Lung (tissue), 12 donors: ENCODE data around the gene CUL7. TPM values are rescaled to one million over a fixed set of nuclear protein-coding genes. Genes with fewer than 3 reads are reported as not detected.

Experiments
- ATAC-seq: fragments of 200-7000 bp; cut with Tn5 transposase; one replicate; pipeline ENCODE4 v1.9.1; 2020; ENCODE audit warnings: moderate number of reproducible peaks; ENCODE audit not compliant: insufficient read depth, low FRiP score
- DNase-seq, 3 donors: peaks; one replicate each; pipeline ENCODE4 v3.0.0-alpha.2; 2013 to 2017
- H3K27ac ChIP-seq, 2 donors: one replicate each; pipeline ENCODE4 v1.5.1; 2013; ENCODE audit warnings: mild to moderate bottlenecking in 2 of 2, moderate library complexity in 2 of 2, control low read depth in 1 of 2, inconsistent platforms in 1 of 2, low read depth in 1 of 2, low read length in 1 of 2
- H3K27me3 ChIP-seq, 3 donors: one replicate each; pipeline ENCODE4 v1.5.1; 2013; ENCODE audit warnings: low read length in 2 of 3; ENCODE audit not compliant: control insufficient read depth in 3 of 3, insufficient read depth in 3 of 3
- H3K36me3 ChIP-seq, 4 donors: one replicate each; pipeline ENCODE4 v1.5.1; 2013; ENCODE audit warnings: low read length in 4 of 4, mild to moderate bottlenecking in 1 of 4, moderate library complexity in 1 of 4; ENCODE audit not compliant: control insufficient read depth in 4 of 4, insufficient read depth in 4 of 4
- H3K4me1 ChIP-seq, 5 donors: one replicate each; pipeline ENCODE4 v1.5.1; 2013; ENCODE audit warnings: low read length in 5 of 5, mild to moderate bottlenecking in 2 of 5, moderate library complexity in 1 of 5; ENCODE audit not compliant: control insufficient read depth in 5 of 5, insufficient read depth in 5 of 5
- H3K4me3 ChIP-seq: one replicate; pipeline ENCODE4 v1.5.1; 2013; ENCODE audit warnings: mild to moderate bottlenecking, control low read depth, moderate library complexity
- H3K9ac ChIP-seq, 2 donors: one replicate each; pipeline ENCODE4 v1.5.1; 2013; ENCODE audit warnings: low read length in 2 of 2, control low read depth in 1 of 2; ENCODE audit not compliant: insufficient read depth in 1 of 2
- H3K9me3 ChIP-seq, 4 donors: one replicate each; pipeline ENCODE4 v1.5.1; 2013; ENCODE audit warnings: low read length in 3 of 4, mild to moderate bottlenecking in 1 of 4, moderate library complexity in 1 of 4; ENCODE audit not compliant: control insufficient read depth in 4 of 4, insufficient read depth in 3 of 4
- WGBS, 2 donors: extraction: QIAGEN DNeasy Blood & Tissue Kit; methylation state at CpG; one replicate each; pipeline ENCODE4 v1.1.7; 2013; 5-methylcytosine and 5-hydroxymethylcytosine counted together
- polyA plus RNA-seq, 2 donors: library from polyadenylated mRNA; stranded (reverse); fragments of 200-250 nt; gene quantifications; one replicate each; pipeline ENCODE4 v1.2.1, GENCODE V29; 2013
- total RNA-seq, 2 donors: library from RNA; depleted of rRNA in 1 of 2; stranded (reverse); fragments of >200 nt in 1 of 2; gene quantifications; one replicate each; pipeline ENCODE4 v1.2.1, GENCODE V29; 2014 to 2021
- TF ChIP-seq, protein P1 (sequence below): IDR thresholded peaks from 2 replicates; pipeline ENCODE4 v1.5.1; 2012; ENCODE audit warnings: mild to moderate bottlenecking; ENCODE audit errors: control extremely low read depth, extremely low read depth
- donor health status: control.
- donor health status: control.
- donor health status: Bipolar disorder and iron deficiency.
- donor health status: healthy.
- donor health status: DM: yes; HTN: yes; CAD: no.

CUL7 gene
- total and polyA plus RNA-seq, 4 donors, result 8.2 to 23.6 (median 15.2) TPM

GRCh38 chr6:43052225-43052841, 1.3 kb downstream of the CUL7 start:
- ATAC-seq (no peak), DNase-seq (no peak)
- TF ChIP-seq, protein P1, sequence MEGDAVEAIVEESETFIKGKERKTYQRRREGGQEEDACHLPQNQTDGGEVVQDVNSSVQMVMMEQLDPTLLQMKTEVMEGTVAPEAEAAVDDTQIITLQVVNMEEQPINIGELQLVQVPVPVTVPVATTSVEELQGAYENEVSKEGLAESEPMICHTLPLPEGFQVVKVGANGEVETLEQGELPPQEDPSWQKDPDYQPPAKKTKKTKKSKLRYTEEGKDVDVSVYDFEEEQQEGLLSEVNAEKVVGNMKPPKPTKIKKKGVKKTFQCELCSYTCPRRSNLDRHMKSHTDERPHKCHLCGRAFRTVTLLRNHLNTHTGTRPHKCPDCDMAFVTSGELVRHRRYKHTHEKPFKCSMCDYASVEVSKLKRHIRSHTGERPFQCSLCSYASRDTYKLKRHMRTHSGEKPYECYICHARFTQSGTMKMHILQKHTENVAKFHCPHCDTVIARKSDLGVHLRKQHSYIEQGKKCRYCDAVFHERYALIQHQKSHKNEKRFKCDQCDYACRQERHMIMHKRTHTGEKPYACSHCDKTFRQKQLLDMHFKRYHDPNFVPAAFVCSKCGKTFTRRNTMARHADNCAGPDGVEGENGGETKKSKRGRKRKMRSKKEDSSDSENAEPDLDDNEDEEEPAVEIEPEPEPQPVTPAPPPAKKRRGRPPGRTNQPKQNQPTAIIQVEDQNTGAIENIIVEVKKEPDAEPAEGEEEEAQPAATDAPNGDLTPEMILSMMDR, result no peak
- Histone ChIP-seq H3K9ac (peak overlapping the region; percentile 66 to 87), H3K4me1 (peaks cover 0 to 31% (median 7%) of the 10 kb centered on the region in 5 donors), H3K4me3 (no peak overlapping the region), H3K27ac (peak overlapping the region in 1 of 2 donors; percentile 43), H3K9me3 (no peaks in the 10 kb centered on the region), H3K36me3 (peaks cover 0 to 39% (median 27%) of the 10 kb centered on the region in 4 donors), H3K27me3 (no peaks in the 10 kb centered on the region)
- WGBS, 2 donors, result 85 to 90% methylated on average over 19 of the region's 19 CpGs

- peaks cover 0 to 31% (median 7%) of the 10 kb centered on the region in 5 donors for H3K4me1 ChIP-seq
- H3K4me3 ChIP-seq, result no peak overlapping the region
- H3K36me3 ChIP-seq, result peaks cover 0 to 45% (median 40%) of the 10 kb centered on the region in 4 donors
- H3K9ac ChIP-seq, result peak overlapping the region in 1 of 2 donors; percentile 11
- DNase-seq (no peak), ATAC-seq (no peak)
- no peak overlapping the region for H3K27ac ChIP-seq
- TF ChIP-seq, protein P1, result no peak
- WGBS, 2 donors, result 93 to 97% methylated on average over 17 of the region's 17 CpGs
- H3K27me3 ChIP-seq, result no peaks in the 10 kb centered on the region
- H3K9me3 ChIP-seq, result no peaks in the 10 kb centered on the region
Observed at GRCh38 chr6:43050981-43051380, 2.7 kb downstream of the CUL7 start.

DNA sequence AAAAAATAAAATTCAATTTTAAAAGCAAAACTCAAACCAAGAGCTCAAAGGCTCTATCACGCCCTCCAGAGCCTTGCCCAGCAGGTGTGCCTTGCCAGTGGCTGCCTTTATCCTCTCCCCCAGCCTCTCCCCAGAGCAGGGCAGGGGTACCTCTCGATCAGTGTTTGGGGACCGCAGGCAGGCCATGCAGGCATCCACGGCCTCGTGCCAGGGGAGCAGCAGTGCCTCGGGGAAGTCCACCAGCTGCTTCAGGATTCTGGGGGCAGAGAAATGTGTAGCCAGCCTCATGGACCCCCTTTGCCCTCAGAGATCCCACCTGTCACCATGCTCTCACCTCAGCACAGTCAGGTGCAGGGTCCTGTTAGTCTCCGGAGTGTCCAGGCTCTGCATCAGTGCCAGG, 5.7 kb downstream of the CUL7 start:
- ATAC-seq (no peak), DNase-seq (no peak)
- H3K27ac ChIP-seq, result no peak overlapping the region
- WGBS, 2 donors, result 92 to 95% methylated on average over 7 of the region's 7 CpGs
- peaks cover 0 to 24% (median 3%) of the 10 kb centered on the region in 5 donors for H3K4me1 ChIP-seq
- no peak overlapping the region for H3K9ac ChIP-seq
- H3K9me3 ChIP-seq, result no peaks in the 10 kb centered on the region
- H3K4me3 ChIP-seq, result no peak overlapping the region
- TF ChIP-seq, protein P1, result no peak
- H3K36me3 ChIP-seq, result peaks cover 0 to 59% (median 45%) of the 10 kb centered on the region in 4 donors
- no peaks in the 10 kb centered on the region for H3K27me3 ChIP-seq
